ENCODE measurements around the gene ANKRD11. TPM values are rescaled to one million over a fixed set of nuclear protein-coding genes. Genes with fewer than 3 reads are reported as not detected.

ANKRD11 gene
- total RNA-seq, 1 experiment from 2014 or later = 242 TPM

- no TSS peak for BruUV-seq (replicated peaks)
- no peak for TF ChIP-seq CTCF (IDR thresholded peaks at IDR 0.05; ENCODE audit: unreplicated experiment)
- Mint-ChIP-seq H3K27ac (ENCODE audit: unreplicated experiment) (peak overlapping the region; percentile 72), H3K36me3 (ENCODE audit: insufficient read depth, unreplicated experiment) (peaks cover 76% of the 10 kb centered on the region), H3K27me3 (ENCODE audit: unreplicated experiment) (no peaks in the 10 kb centered on the region), H3K9me3 (ENCODE audit: low read depth, unreplicated experiment) (no peaks in the 10 kb centered on the region), H3K4me3 (ENCODE audit: low read depth, unreplicated experiment) (peak overlapping the region; percentile 74), H3K4me1 (ENCODE audit: low read depth, unreplicated experiment) (peaks cover 98% of the 10 kb centered on the region)
- no peak for DNase-seq
- intact Hi-C loops (cut with micrococcal nuclease; ENCODE audit: unreplicated experiment) = no loop called here
- CTCF ChIA-PET = interaction anchor here (0.6 to 1.2 kb wide), 2 partner anchors 10 to 135 kb away, joined by 3 to 4 read pairs; no protein-coding TSS in a partner anchor
Measured at GRCh38 chr16:89322321-89323119, 167.8 kb downstream of the ANKRD11 start.

- no peaks in the 10 kb centered on the region for H3K9me3 Mint-ChIP-seq (ENCODE audit: low read depth, unreplicated experiment)
- peak overlapping the region; percentile 68 for H3K27ac Mint-ChIP-seq (ENCODE audit: unreplicated experiment)
Measured at GRCh38 chr16:89320782-89321501, 169.4 kb downstream of the ANKRD11 start.

GRCh38 chr16:89319886-89320781, 170.2 kb downstream of the ANKRD11 start:
- Mint-ChIP-seq H3K27me3 (ENCODE audit: unreplicated experiment) (no peaks in the 10 kb centered on the region), H3K36me3 (ENCODE audit: insufficient read depth, unreplicated experiment) (peaks cover 80% of the 10 kb centered on the region), H3K4me1 (ENCODE audit: low read depth, unreplicated experiment) (peaks cover 98% of the 10 kb centered on the region), H3K27ac (ENCODE audit: unreplicated experiment) (peak overlapping the region; percentile 68), H3K4me3 (ENCODE audit: low read depth, unreplicated experiment) (peak overlapping the region; percentile 74), H3K9me3 (ENCODE audit: low read depth, unreplicated experiment) (no peaks in the 10 kb centered on the region)
- CTCF ChIA-PET = no interaction called here
- no TSS peak for BruUV-seq (replicated peaks)
- DNase-seq = peak; percentile 83
- intact Hi-C loops (cut with micrococcal nuclease; ENCODE audit: unreplicated experiment) = no loop called here
- TF ChIP-seq CTCF (IDR thresholded peaks at IDR 0.05; ENCODE audit: unreplicated experiment) = no peak

More at GRCh38 chr16:89320782-89321501, 169.4 kb downstream of the ANKRD11 start:
- CTCF ChIA-PET = interaction anchor here (0.8 kb wide), 1 partner anchor 10 kb away, joined by 3 read pairs; no protein-coding TSS in a partner anchor
- no peak for TF ChIP-seq CTCF (IDR thresholded peaks at IDR 0.05; ENCODE audit: unreplicated experiment)
- DNase-seq = peak; percentile 68
- peaks cover 81% of the 10 kb centered on the region for H3K36me3 Mint-ChIP-seq (ENCODE audit: insufficient read depth, unreplicated experiment)
- BruUV-seq (replicated peaks) = TSS peak; percentile 31
- H3K4me3 Mint-ChIP-seq (ENCODE audit: low read depth, unreplicated experiment) = peak overlapping the region; percentile 74
- no peaks in the 10 kb centered on the region for H3K27me3 Mint-ChIP-seq (ENCODE audit: unreplicated experiment)
- peaks cover 98% of the 10 kb centered on the region for H3K4me1 Mint-ChIP-seq (ENCODE audit: low read depth, unreplicated experiment)
- intact Hi-C loops (cut with micrococcal nuclease; ENCODE audit: unreplicated experiment) = no loop called here

GRCh38 chr16:89319631-89319885, 170.8 kb downstream of the ANKRD11 start:
- no peaks in the 10 kb centered on the region for H3K27me3 Mint-ChIP-seq (ENCODE audit: unreplicated experiment)
- BruUV-seq (replicated peaks) = no TSS peak
- no peak for TF ChIP-seq CTCF (IDR thresholded peaks at IDR 0.05; ENCODE audit: unreplicated experiment)
- H3K4me1 Mint-ChIP-seq (ENCODE audit: low read depth, unreplicated experiment) = peaks cover 98% of the 10 kb centered on the region
- H3K4me3 Mint-ChIP-seq (ENCODE audit: low read depth, unreplicated experiment) = peak overlapping the region; percentile 74
- H3K9me3 Mint-ChIP-seq (ENCODE audit: low read depth, unreplicated experiment) = no peaks in the 10 kb centered on the region
- no peak for DNase-seq
- intact Hi-C loops (cut with micrococcal nuclease; ENCODE audit: unreplicated experiment) = no loop called here
- H3K36me3 Mint-ChIP-seq (ENCODE audit: insufficient read depth, unreplicated experiment) = peaks cover 80% of the 10 kb centered on the region
- CTCF ChIA-PET = no interaction called here
- H3K27ac Mint-ChIP-seq (ENCODE audit: unreplicated experiment) = peak overlapping the region; percentile 68

Data from Calu3 (cell line).